ENCODE measurements around the gene PCNT. TPM values are rescaled to one million over a fixed set of nuclear protein-coding genes. Genes with fewer than 3 reads are reported as not detected.

The PCNT gene
- total and polyA plus RNA-seq, 9 of the 15 experiments (the other 6 are each of a cell fraction or from before 2014, with no cell fraction given), result 9.1 to 53.5 (median 31.3) TPM

GRCh38 chr21:46346296-46347202 is 22.6 kb downstream of the PCNT start:
- Histone ChIP-seq H3K27me3 (ENCODE audit: control insufficient read depth in 2 of 2, insufficient read depth in 2 of 2, low read length in 2 of 2) (no peaks in the 10 kb centered on the region), H4K20me1 (replicated peaks; ENCODE audit: control insufficient read depth, insufficient read depth, low read length) (no peaks in the 10 kb centered on the region; the same call in 1 of the 2 replicates), H3K36me3 (ENCODE audit: control insufficient read depth, insufficient read depth, low read length) (peaks cover 62% of the 10 kb centered on the region), H3K9ac (ENCODE audit: insufficient read depth in 1 of 2, low read depth in 2 of 2, low read length in 2 of 2) (peak overlapping the region in 1 of 2 experiments; percentile 45; a peak in 1 of 4 replicates), H3K27ac (ENCODE audit: extremely low read depth, low read depth, low read length) (no peak overlapping the region), H3K9me3 (replicated peaks; ENCODE audit: control insufficient read depth, insufficient read depth, low read depth, low read length) (no peaks in the 10 kb centered on the region), H2AFZ (ENCODE audit: low read depth, low read length) (no peak overlapping the region), H3K4me1 (replicated peaks in 1 of 2; ENCODE audit: control insufficient read depth in 2 of 2, insufficient read depth in 2 of 2, low read length in 2 of 2) (peaks cover 0 to 11% of the 10 kb centered on the region in 2 experiments; a peak in 1 of 5 replicates), H3K4me3 (no peak overlapping the region), H3K4me2 (ENCODE audit: insufficient read depth, low read length) (no peak overlapping the region), H3K9me1 (ENCODE audit: control insufficient read depth, insufficient read depth, low read length) (no peaks in the 10 kb centered on the region), H3K79me2 (ENCODE audit: control insufficient read depth, insufficient read depth, low read length) (peaks cover 17% of the 10 kb centered on the region)
- ChIA-PET CTCF (ENCODE audit: low intra/inter-chr PET ratio) (no interaction called here), POLR2A (interaction anchor here (0.6 to 0.9 kb wide), 4 partner anchors 9 to 390 kb away, joined by 3 read pairs; no protein-coding TSS in a partner anchor)
- no peak for ATAC-seq
- no peak for DNase-seq (ENCODE audit: extremely low read depth in 1 of 4, low spot score in 3 of 4)
- WGBS (ENCODE audit: insufficient coverage, low coverage, missing lambda C conversion rate), result 91% methylated on average over 33 of the region's 34 CpGs
- in situ Hi-C loops (cut with MboI) (no loop called here), intact Hi-C loops (cut with micrococcal nuclease) (no loop called here)
- no peak for FAIRE-seq
- TF ChIP-seq RBFOX2 (IDR thresholded peaks at IDR 0.05; ENCODE audit: low read depth, low read length) (peak; percentile 10; the same call in 1 of the 2 replicates), ATF2 (CRISPR knock-in tag; IDR thresholded peaks at IDR 0.05) (no peak), ZNF212 (CRISPR knock-in tag; IDR thresholded peaks at IDR 0.05) (no peak), CBX8 (IDR thresholded peaks at IDR 0.05; ENCODE audit: borderline replicate concordance, extremely low read depth, low read depth, low read length, poor library complexity, severe bottlenecking) (no peak)
- BruUV-seq (replicated peaks), result no TSS peak
